SKM-1 (cell line): ENCODE results near the gene AICDA.
"Not testable (repeated sequence)": the region's sequence is repeated elsewhere in the genome, so short reads cannot be mapped to it uniquely, and the experiment has no call there.

Source experiments
- DNase-seq: peaks from one replicate; lab custom pipeline; 2025; ENCODE audit not compliant: unreplicated experiment; lab: John Stamatoyannopoulos, UW

The AICDA gene

DNA sequence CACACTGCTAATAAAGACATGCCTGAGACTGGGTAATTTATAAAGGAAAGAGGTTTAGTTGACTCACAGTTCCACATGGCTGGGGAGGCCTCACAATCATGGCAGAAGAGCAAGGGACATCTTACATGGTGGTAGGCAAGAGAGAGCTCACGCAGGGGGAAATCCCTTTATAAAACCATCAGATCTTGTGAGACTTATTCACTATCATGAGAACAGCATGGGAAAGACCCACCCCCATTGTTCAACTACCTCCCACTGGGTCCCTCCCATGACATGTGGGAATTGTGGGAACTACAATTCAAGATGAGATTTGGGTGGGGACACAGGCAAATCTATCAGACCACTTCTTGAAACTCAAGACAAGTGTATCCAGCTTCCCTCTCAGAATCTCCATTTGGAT is 1.2 kb upstream of the AICDA start:
- DNase-seq = not testable (repeated sequence)

DNA sequence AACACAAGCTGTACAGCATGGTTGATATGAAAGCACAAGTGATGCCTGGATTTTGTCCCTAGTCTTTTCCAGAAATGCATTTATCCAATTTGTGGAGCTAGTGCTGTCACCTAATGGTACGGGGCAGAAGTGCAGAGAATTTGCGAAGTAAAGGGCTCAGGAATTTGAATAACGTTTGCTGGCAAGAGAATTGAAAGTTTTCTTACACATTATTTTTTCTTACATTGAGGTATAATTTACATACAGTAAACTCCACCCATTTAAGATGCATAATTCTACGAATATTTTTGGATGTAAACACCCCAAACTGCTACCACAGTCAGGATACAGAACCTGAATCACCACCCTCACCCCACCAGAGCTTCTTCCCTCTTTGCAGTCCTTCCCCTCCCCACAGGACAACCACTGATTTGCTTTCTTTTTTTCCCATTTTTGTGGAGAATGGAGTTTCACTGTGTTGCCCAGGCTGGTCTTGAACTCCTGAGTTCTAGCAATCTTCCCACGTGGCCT is 3.5 kb downstream of the AICDA start:
- DNase-seq = no peak

DNA sequence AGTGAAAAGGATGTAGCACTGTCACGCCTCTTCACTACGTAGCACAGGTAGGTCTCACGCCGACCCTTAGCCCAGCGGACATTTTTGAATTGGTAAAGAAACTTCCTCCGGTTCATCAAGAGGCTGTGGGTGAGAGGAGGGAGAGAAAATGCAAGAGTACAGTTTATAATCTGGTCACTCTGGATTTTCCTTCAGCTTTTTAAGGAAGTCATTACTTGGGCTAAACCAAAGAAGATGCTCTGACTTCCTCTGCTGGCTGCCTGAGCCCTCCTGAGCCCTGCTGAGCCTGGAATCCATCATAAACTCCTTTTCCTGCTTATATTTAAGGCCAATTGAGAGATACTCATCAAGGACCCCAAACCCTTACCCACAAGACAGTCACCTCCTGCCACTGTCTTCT is 5.8 kb downstream of the AICDA start:
- DNase-seq = no peak

- DNase-seq = no peak
Measured at GRCh38 chr12:8605057-8605456, 7.6 kb downstream of the AICDA start.

DNA sequence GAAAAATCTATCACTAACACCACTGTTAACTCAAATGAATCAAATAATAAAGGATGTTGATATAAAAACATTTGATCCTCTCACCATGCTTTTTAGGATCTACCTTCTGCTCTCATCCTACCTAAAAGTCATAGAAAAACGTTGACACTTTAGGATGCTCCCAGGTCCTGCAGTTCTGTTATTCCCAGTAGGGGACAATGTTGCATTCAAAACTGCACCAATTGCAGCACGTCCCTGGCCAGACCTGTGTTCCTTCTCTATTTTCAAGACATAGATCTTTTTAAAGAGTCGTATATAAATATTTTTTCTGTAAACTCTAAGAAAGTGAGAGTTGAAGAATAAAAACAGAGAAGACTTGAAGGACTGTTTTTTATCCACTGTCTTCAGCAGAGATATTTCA is 8.8 kb downstream of the AICDA start:
- DNase-seq = no peak

GRCh38 chr12:8603286-8603685 is 9.4 kb downstream of the AICDA start:
- no peak for DNase-seq

DNA sequence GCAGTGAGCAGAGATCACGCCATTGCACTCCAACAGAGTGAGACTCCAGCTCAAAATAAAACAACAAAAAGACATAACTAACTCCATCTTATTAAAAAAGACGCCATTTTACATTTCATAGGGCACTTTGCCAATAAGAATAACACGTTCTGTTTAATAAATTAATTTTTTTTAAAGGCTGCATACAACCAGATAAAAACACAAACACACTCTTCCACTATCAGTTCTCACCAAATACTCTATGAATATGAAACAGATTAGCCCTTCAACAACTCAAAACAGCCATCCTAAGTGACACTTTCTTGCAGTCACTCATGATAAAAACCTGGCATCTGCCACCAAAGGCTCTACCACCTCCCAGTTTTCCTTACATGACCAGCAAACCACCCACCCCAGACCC is 16.1 kb downstream of the AICDA start:
- DNase-seq = no peak

- DNase-seq = no peak
Measured at GRCh38 chr12:8594072-8594471, 18.6 kb downstream of the AICDA start.

- DNase-seq = no peak
Measured at GRCh38 chr12:8593246-8593645, 19.4 kb downstream of the AICDA start.

DNA sequence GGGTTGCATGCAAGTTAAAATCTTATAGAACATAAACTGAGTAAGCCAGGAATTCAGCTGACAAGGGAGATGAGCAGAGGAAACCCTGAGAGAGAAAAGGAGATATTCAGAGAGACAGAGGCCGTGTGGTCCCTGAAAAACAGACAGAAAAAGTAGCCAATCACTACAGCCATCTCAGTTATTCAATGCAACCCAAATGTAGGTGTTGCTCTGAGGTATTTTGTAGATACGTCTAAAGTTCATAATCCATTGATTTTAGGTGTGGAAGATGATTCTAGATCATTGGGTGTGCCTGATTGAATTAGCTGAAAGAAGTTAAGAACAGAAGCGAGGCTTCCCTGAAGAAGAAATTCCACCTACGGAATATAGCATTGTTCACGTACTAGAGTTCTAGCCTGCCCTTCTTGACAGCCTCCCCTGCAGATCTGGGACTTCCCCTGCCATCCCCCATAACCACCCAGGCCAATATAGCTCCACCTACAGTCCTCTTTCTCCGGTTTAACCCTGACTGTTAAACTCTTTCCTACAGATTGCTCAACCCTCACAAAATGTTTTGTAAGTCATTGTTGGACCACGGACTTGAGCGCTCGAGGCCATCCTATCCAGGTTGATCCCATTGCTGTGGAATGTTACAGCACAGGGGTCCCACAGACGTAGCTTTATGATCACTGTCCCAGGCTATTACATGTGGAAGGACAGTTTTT is 21.7 kb downstream of the AICDA start:
- DNase-seq = no peak

- no peak for DNase-seq
Measured at GRCh38 chr12:8589679-8590078, 23.0 kb downstream of the AICDA start.

DNA sequence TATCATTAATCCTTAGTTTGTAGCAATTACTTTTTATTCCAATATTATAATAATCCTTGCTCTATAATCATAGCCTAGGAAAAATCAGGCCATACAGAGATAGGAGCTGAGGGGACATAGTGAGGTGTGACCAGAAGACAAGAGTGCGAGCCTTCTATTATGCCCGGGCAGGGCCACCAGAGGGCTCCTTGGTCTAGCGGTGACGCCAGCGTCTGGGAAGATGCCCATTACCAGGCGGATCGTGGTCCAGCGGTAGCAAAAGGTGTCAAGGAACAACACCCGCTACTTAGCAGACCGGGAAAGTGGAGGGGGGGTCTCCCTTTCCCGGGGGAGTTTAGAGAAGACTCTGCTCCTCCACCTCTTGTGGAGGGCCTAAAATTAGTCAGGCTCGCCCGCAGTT is 28.2 kb downstream of the AICDA start:
- not testable (repeated sequence) for DNase-seq

DNA sequence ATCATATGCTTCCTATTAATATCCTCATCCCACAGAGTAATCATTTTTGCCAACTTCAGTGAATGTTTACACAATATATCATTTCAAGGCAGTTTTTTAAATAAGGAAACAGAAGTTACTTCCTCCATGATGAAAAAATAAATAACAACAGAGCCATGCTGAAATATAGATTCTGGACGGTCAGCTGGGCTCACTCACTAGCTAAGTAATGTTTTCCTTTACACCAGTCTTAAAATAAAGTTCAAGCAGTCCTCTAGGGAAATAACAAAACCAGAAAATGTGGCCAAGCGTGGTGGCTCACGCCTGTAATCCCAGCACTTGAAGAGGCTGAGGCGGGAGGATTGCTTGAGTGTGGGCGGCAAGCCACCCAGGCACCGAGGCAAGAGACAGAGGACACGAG is 28.7 kb downstream of the AICDA start:
- DNase-seq = no peak

DNA sequence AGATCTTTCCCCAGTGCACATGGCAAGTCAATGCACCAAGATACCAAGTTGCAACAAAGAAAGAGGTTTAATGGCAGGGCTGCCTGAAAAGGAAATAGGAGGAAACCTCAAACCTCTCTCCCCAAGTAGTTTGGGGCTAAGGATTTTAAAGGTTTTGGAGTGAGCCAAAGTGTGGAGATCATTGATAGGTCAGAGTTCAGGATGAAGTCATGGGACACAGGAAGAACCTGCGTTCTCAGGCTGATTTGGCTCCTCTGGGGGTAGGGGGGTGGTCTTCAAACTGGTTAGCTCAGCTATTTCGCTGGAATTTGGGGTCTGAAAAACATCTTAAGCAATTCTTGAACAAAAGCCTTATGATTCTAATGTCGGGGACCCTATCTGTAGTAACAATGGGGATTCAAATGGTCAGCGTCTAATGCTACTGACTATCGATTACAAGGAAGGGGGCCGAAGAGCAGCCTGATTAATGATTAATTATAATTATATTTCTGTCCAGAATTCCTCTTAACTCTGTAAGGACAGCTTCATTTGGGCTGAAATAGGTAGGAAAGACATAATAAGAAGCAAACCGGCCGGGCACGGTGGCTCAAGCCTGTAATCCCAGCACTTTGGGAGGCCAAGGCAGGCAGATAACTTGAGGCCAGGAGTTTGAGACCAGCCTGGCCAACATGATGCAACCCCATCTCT is 31.4 kb downstream of the AICDA start:
- no peak for DNase-seq

DNA sequence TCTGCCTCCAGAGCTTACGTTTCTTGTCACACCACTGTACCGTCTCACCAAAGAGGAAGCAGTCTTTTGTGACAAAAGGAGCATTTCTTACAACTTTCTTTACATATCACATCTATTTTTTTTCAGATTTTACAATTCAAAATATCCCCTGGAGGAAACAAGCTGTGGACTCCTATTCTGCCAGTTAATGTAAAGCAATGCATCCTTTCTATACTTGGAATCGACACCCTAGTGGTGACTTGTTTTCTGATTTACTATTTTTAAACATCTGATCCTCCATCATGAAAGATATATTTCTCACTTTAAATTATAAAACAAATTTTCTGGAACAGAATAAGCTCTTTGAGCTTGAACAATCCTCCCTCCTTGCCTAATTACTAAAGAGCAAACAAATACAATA is 34.8 kb downstream of the AICDA start:
- DNase-seq = no peak

DNA sequence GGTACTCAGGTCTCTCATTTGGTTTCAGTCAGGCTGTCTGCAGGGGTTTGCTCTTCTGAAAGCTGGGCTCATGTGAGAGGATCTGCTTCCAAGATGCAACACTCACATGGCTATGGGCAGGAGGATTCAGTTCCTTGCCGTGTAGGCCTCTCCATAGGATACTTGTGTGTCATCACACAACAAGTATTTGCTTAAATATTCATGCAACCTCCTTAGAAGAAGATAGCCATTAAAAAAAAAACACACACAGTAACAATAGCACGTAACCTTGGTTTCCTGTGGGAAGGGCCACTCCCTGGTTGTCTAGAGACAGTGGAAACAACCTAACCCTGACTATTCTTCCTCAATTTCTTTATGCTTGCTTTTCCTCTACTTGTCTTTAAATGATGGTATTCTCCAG is 40.2 kb downstream of the AICDA start:
- no peak for DNase-seq

- no peak for DNase-seq
Measured at GRCh38 chr12:8566525-8566924, 46.1 kb downstream of the AICDA start.

- DNase-seq = not testable (repeated sequence)
Measured at GRCh38 chr12:8566052-8566451, 46.6 kb downstream of the AICDA start.

GRCh38 chr12:8564656-8565055 is 48.0 kb downstream of the AICDA start:
- DNase-seq = no peak

DNA sequence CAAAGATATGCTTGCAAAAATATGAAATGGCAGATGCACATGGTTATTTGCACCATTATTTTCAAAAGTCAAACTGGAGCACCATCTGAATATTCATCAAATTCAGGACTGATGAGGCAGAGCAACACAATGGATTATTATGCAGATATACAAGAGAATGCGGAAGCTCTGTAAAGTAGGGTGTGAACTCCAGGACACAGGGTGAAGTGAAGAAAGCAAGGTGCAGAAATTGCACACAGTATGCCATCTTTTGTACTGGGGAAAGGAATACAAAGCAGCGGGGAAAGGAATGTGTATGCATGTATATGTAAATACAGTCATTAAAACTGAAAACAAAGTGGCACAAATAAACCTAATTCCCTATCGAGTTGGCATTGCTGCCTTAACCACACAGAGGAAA is 49.3 kb downstream of the AICDA start:
- no peak for DNase-seq

DNA sequence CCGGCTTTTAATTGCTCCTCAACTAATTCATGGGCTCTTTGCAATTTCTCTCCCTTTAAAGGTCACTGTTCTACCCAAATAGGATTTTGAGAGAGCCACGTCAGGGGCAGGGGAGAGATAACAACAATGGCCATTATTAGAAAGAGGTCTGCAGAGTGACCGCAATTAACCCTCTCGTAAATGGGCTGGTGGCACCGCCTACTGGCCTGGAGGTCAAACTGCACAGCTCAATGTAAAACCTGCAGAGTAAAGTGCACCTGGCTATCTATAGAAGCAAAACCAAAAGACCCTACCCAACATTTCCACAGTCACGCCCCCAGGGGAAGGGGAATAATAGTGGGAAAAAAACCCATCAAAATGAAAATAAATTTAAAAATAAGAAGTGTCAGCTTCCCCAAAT is 50.3 kb downstream of the AICDA start:
- DNase-seq = no peak

GRCh38 chr12:8561011-8561410 is 51.6 kb downstream of the AICDA start:
- no peak for DNase-seq

- DNase-seq = no peak
Measured at GRCh38 chr12:8559676-8560075, 53.0 kb downstream of the AICDA start.
